DND-41 (cell line): ENCODE measurements around the gene LCNL1.

Source experiments
- ATAC-seq: fragments of 200-7000 bp; cut with Tn5 transposase; 3 replicates; pipeline ENCODE4 v1.9.1; 2021; ENCODE audit warnings: low read depth; ENCODE audit not compliant: insufficient read depth
- DNase-seq: peaks from one replicate; pipeline ENCODE4 v3.0.0-alpha.2; 2020
- H2AFZ ChIP-seq: 2 replicates; pipeline ENCODE4 v1.6.0; 2012; ENCODE audit warnings: low read depth, low read length
- H3K27ac ChIP-seq: 2 replicates; pipeline ENCODE4 v1.5.1; 2012; ENCODE audit warnings: low read length, inconsistent platforms
- H3K27me3 ChIP-seq: fragments of 200-600 bp; sonication (generic); 2 replicates; pipeline ENCODE4 v1.6.0; 2012; ENCODE audit warnings: low read length, mild to moderate bottlenecking, inconsistent platforms; ENCODE audit not compliant: insufficient read depth, poor library complexity
- H3K36me3 ChIP-seq: 2 replicates; pipeline ENCODE4 v1.5.1; 2012; ENCODE audit warnings: low read length, inconsistent platforms; ENCODE audit not compliant: insufficient read depth
- H3K4me1 ChIP-seq: 2 replicates; pipeline ENCODE4 v1.5.1; 2012; ENCODE audit warnings: mild to moderate bottlenecking, low read length; ENCODE audit not compliant: insufficient read depth
- H3K4me2 ChIP-seq: 2 replicates; pipeline ENCODE4 v1.6.0; 2012; ENCODE audit warnings: mild to moderate bottlenecking, moderate library complexity, low read length, inconsistent platforms; ENCODE audit not compliant: insufficient read depth
- H3K4me3 ChIP-seq, 2 experiments: fragments of 200-600 bp in 1 of 2; shearing (Covaris generic) in 1 of 2; 2 replicates each; pipeline ENCODE4 v1.5.1; 2012 to 2016; ENCODE audit warnings: inconsistent platforms in 2 of 2, low read length in 2 of 2, mild to moderate bottlenecking in 2 of 2, low read depth in 1 of 2, moderate library complexity in 1 of 2
- H3K79me2 ChIP-seq: 2 replicates; pipeline ENCODE4 v1.6.0; 2012; ENCODE audit warnings: low read length, inconsistent platforms; ENCODE audit not compliant: insufficient read depth
- H3K9ac ChIP-seq: 2 replicates; pipeline ENCODE4 v1.6.0; 2012; ENCODE audit warnings: low read depth, mild to moderate bottlenecking, inconsistent platforms, low read length, moderate library complexity
- H3K9me3 ChIP-seq: 2 replicates; pipeline ENCODE4 v1.5.1; 2012; ENCODE audit warnings: low read length, moderate library complexity, mild to moderate bottlenecking, inconsistent platforms; ENCODE audit not compliant: insufficient read depth, severe bottlenecking
- H4K20me1 ChIP-seq: 2 replicates; pipeline ENCODE4 v1.6.0; 2012; ENCODE audit warnings: low read length; ENCODE audit not compliant: insufficient read depth
- CTCF ChIP-seq: IDR thresholded peaks from 2 replicates; pipeline ENCODE4 v1.5.1; 2012; ENCODE audit warnings: borderline replicate concordance, low read length, moderate library complexity, mild to moderate bottlenecking; ENCODE audit not compliant: poor library complexity, severe bottlenecking; ENCODE audit errors: extremely low read depth
- EZH2 ChIP-seq: IDR thresholded peaks from 3 replicates; pipeline ENCODE4 v1.6.1; 2012; ENCODE audit warnings: borderline replicate concordance, low read depth, mild to moderate bottlenecking, moderate library complexity, low read length, inconsistent platforms; ENCODE audit not compliant: severe bottlenecking

LCNL1 gene

GRCh38 chr9:137015976-137016375 lies 33.2 kb downstream of the LCNL1 start:
- Histone ChIP-seq H3K36me3 (peaks cover 3% of the 10 kb centered on the region), H3K4me2 (no peak overlapping the region), H3K27me3 (no peaks in the 10 kb centered on the region), H2AFZ (no peak overlapping the region), H4K20me1 (no peaks in the 10 kb centered on the region), H3K4me1 (no peaks in the 10 kb centered on the region), H3K79me2 (no peaks in the 10 kb centered on the region), H3K4me3 (no peak overlapping the region), H3K9ac (no peak overlapping the region), H3K9me3 (no peaks in the 10 kb centered on the region), H3K27ac (no peak overlapping the region)
- DNase-seq (no peak), ATAC-seq (no peak)
- TF ChIP-seq EZH2 (no peak), CTCF (no peak)

- no peaks in the 10 kb centered on the region for H3K4me1 ChIP-seq
- H3K27ac ChIP-seq: no peak overlapping the region
- H3K9ac ChIP-seq: no peak overlapping the region
- H3K9me3 ChIP-seq: no peaks in the 10 kb centered on the region
- ATAC-seq: no peak
- H3K4me3 ChIP-seq: no peak overlapping the region
- no peak overlapping the region for H3K4me2 ChIP-seq
- no peaks in the 10 kb centered on the region for H4K20me1 ChIP-seq
- peaks cover 3% of the 10 kb centered on the region for H3K36me3 ChIP-seq
- H2AFZ ChIP-seq: no peak overlapping the region
- TF ChIP-seq EZH2 (no peak), CTCF (no peak)
- no peaks in the 10 kb centered on the region for H3K27me3 ChIP-seq
- DNase-seq: no peak
- H3K79me2 ChIP-seq: no peaks in the 10 kb centered on the region
These were observed 33.6 kb downstream of the LCNL1 start for GRCh38 chr9:137016436-137016835.

DNA sequence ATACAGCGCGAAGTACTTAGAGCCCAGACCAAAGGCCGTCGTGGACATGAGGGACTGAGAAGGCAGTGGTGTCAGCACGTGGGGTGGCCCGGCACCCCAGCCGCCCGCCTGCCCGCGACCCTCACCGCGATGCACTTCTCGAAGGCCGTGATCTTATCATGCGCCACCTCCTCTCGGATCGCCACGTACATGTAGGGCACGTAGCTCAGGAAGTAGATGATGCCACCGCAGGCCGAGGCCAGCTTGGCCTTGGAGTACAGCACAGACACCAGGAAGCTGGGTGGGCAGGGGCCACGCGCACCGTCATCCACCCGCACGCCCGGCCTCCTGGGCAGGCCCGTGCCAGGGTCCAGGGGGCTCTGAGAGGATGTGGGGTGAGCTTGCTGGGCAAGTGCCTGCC lies 34.3 kb downstream of the LCNL1 start:
- DNase-seq: no peak
- peaks cover 3% of the 10 kb centered on the region for H3K36me3 ChIP-seq
- no peaks in the 10 kb centered on the region for H3K4me1 ChIP-seq
- H3K9me3 ChIP-seq: no peaks in the 10 kb centered on the region
- no peak for TF ChIP-seq EZH2
- TF ChIP-seq CTCF: no peak
- no peaks in the 10 kb centered on the region for H4K20me1 ChIP-seq
- H3K4me2 ChIP-seq: no peak overlapping the region
- H3K4me3 ChIP-seq: no peak overlapping the region
- no peak overlapping the region for H3K9ac ChIP-seq
- no peak overlapping the region for H2AFZ ChIP-seq
- ATAC-seq: no peak
- H3K79me2 ChIP-seq: no peaks in the 10 kb centered on the region
- H3K27ac ChIP-seq: no peak overlapping the region
- no peaks in the 10 kb centered on the region for H3K27me3 ChIP-seq
